ENCODE results near the gene FAU. TPM values are rescaled to one million over a fixed set of nuclear protein-coding genes. Genes with fewer than 3 reads are reported as not detected.
A peak's percentile ranks its signal among the peaks of the same experiment; 100 is the strongest.

FAU gene
- total RNA-seq, 1 experiment from 2014 or later: 1,073 TPM

DNA sequence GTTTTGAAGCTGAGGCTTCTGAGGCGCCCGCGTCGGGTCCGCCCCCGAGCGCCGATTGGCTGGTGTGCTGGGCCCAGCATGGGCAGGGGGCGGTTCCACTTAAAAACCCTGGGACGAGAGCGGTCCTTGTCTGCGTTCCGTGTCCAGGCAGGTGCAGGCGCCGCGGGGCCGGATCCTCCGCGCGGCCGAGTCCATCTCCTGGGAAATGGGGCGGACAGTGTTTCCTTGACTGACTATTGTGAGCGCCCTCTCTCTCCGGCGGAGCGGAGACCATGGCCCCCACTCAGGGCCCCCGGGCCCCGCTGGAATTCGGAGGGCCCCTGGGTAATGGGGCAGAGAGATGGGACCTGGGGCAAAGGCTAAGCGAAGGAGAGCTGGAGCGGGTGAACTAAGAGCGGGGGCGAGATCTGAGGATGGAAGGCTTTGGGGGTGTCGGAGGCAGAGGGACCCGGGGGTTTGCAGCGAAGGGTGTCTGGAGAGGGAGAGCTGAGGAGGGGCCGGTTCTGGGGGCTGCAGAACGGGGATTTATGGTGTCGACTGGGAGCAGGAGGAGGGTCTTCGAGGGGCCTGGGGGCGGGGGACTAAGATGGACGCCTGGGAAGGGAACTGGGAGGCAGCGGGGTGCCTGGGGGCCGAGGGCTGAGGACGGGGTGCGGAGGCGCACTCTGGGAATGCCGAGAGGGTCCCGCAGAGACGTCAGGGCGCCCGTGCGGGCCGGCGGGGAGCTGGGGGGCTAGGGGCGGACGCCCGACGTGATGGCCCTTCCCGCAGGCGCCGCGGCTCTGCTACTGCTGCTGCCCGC, 10.0 kb downstream of the FAU start, which contains the start of gene TM7SF2 (continued):
- TF ChIP-seq, protein P1, sequence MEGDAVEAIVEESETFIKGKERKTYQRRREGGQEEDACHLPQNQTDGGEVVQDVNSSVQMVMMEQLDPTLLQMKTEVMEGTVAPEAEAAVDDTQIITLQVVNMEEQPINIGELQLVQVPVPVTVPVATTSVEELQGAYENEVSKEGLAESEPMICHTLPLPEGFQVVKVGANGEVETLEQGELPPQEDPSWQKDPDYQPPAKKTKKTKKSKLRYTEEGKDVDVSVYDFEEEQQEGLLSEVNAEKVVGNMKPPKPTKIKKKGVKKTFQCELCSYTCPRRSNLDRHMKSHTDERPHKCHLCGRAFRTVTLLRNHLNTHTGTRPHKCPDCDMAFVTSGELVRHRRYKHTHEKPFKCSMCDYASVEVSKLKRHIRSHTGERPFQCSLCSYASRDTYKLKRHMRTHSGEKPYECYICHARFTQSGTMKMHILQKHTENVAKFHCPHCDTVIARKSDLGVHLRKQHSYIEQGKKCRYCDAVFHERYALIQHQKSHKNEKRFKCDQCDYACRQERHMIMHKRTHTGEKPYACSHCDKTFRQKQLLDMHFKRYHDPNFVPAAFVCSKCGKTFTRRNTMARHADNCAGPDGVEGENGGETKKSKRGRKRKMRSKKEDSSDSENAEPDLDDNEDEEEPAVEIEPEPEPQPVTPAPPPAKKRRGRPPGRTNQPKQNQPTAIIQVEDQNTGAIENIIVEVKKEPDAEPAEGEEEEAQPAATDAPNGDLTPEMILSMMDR (IDR thresholded peaks at IDR 0.05 in 2 of 3, conservative IDR thresholded peaks at IDR 0.05 in 1 of 3; ENCODE audit: borderline replicate concordance in 1 of 3, insufficient read depth in 1 of 3, low read depth in 2 of 3, low read length in 2 of 3): no peak
- TF ChIP-seq RAD21 (IDR thresholded peaks at IDR 0.05; ENCODE audit: low read depth): no peak

DNA sequence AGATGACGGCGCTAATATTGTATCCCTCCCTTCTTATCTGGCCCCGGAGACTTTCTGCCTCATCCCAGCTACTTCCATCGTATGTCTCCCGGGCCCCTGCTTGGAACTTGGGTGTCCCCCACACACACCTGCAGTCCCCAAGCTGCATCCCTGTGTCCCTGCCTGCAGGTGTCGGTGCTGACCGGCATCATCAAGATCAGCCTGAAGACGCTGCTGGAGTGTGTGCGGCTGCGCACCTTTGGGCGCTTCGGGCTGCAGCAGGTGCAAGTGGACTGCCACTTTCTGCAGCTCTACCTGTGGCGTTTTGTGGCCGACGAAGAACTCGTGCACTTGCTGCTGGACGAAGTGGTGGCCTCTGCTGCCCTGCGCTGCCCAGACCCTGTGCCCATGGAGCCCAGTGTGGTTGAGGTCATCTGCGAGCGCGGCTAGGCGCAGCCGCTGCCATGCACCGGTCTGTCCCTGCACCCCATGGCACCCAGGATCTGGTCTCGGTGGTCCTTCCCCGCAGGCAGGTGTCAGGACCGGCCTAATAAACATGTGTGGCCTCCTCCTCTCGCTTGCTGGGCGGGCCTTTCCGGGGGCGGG, 10.7 kb downstream of the FAU start:
- H3K79me2 ChIP-seq (ENCODE audit: insufficient read depth, low read length): peaks cover 9% of the 10 kb centered on the region
- H3K4me2 ChIP-seq (ENCODE audit: low read length): peak overlapping the region; percentile 92
- CTCF ChIA-PET: interaction anchor here (0.6 to 3.2 kb wide), 20 partner anchors 9 to 332 kb away, joined by 3 to 20 read pairs (median 5); partner anchors contain the start of genes CAPN1, CDC42BPG, FAU and MRPL49
- intact Hi-C loops (cut with micrococcal nuclease): loop anchor here (2.0 to 10.0 kb wide), 3 partner anchors 71 to 264 kb away; partner anchors contain the start of genes ATG2A and CAPN1
- no TSS peak for BruUV-seq (replicated peaks)
- H4K20me1 ChIP-seq (ENCODE audit: insufficient read depth): no peaks in the 10 kb centered on the region
- H3K27me3 ChIP-seq (ENCODE audit: insufficient read depth, low read length): no peaks in the 10 kb centered on the region
- peak overlapping the region; percentile 82; the same call in 1 of the 2 replicates for H3K27ac ChIP-seq (ENCODE audit: low read depth, low read length)
- RAD21 ChIA-PET (ENCODE audit: low non-redundant PET in 1 of 2, low total read pairs in 2 of 2, uncharacterized antibody in 2 of 2, unreplicated experiment in 2 of 2): interaction anchor here (0.7 to 0.9 kb wide), 2 partner anchors 11 to 205 kb away, joined by 3 to 5 read pairs; partner anchors contain the start of gene MRPL49 (in 1 of the 2)
- 0 out of 4 replicates have a peak, but pooled peaks cover 0 to 10% of the 10 kb centered on the region in 2 experiments for H3K36me3 ChIP-seq (ENCODE audit: control insufficient read depth in 1 of 2, insufficient read depth in 2 of 2, low read length in 2 of 2)
- TF ChIP-seq SP1 (IDR thresholded peaks at IDR 0.05; ENCODE audit: low read depth): no peak
- no peak for TF ChIP-seq JUND (IDR thresholded peaks at IDR 0.05)
- TF ChIP-seq, protein P1 (IDR thresholded peaks at IDR 0.05 in 2 of 3, conservative IDR thresholded peaks at IDR 0.05 in 1 of 3; ENCODE audit: borderline replicate concordance in 1 of 3, insufficient read depth in 1 of 3, low read depth in 2 of 3, low read length in 2 of 3): no peak
- no peak for TF ChIP-seq FOSL1 (IDR thresholded peaks at IDR 0.05; ENCODE audit: low read depth)
- TF ChIP-seq POLR2A (IDR thresholded peaks at IDR 0.05; ENCODE audit: borderline replicate concordance, extremely low read depth, insufficient read depth, insufficient read length): no peak
- TF ChIP-seq, protein P2, sequence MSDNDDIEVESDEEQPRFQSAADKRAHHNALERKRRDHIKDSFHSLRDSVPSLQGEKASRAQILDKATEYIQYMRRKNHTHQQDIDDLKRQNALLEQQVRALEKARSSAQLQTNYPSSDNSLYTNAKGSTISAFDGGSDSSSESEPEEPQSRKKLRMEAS (IDR thresholded peaks at IDR 0.05): no peak
- no peak for TF ChIP-seq EGR1 (IDR thresholded peaks at IDR 0.05; ENCODE audit: low read depth)
- no peak for TF ChIP-seq CEBPB (IDR thresholded peaks at IDR 0.05; ENCODE audit: low read depth)
- no peak for TF ChIP-seq SRF (IDR thresholded peaks at IDR 0.05; ENCODE audit: low read depth)
- TF ChIP-seq EZH2 (IDR thresholded peaks at IDR 0.05): no peak
- no peak for TF ChIP-seq ELF1 (IDR thresholded peaks at IDR 0.05; ENCODE audit: borderline replicate concordance, low read depth)
- no peak for TF ChIP-seq POLR2AphosphoS5 (IDR thresholded peaks at IDR 0.05; ENCODE audit: low read depth, low read length)
- TF ChIP-seq YY1 (IDR thresholded peaks at IDR 0.05; ENCODE audit: extremely low read depth, insufficient replicate concordance, low read depth, low read length): no peak
- no peak for TF ChIP-seq ZFX (IDR thresholded peaks at IDR 0.05)
- no peak overlapping the region for H3K9ac ChIP-seq (ENCODE audit: low read length)
- DNase-seq (ENCODE audit: low read depth, low spot score): no peak
- no peaks in the 10 kb centered on the region for H3K9me2 ChIP-seq (ENCODE audit: insufficient read depth)
- no peaks in the 10 kb centered on the region for H3K9me3 ChIP-seq (ENCODE audit: control insufficient read depth in 1 of 2, insufficient read depth in 1 of 2, low read depth in 1 of 2, low read length in 2 of 2)
- no peak overlapping the region for H2AFZ ChIP-seq (ENCODE audit: low read depth, low read length, poor library complexity, severe bottlenecking)
- POLR2A ChIA-PET: interaction anchor here (0.6 to 3.7 kb wide), 15 partner anchors 8 to 396 kb away, joined by 3 to 21 read pairs (median 5); partner anchors contain the start of genes ARL2, CAPN1, FAU and MRPL49
- H3K4me1 ChIP-seq (ENCODE audit: control insufficient read depth in 1 of 2, insufficient read depth in 2 of 2, low read length in 2 of 2): peaks cover 20 to 43% of the 10 kb centered on the region in 2 experiments
- no peak for ATAC-seq
- peak overlapping the region in 1 of 2 experiments; percentile 66; a peak in 2 of 4 replicates for H3K4me3 ChIP-seq (replicated peaks in 1 of 2; ENCODE audit: low read depth in 1 of 2, low read length in 2 of 2)

Measured in HCT116 (cell line).